ENCODE measurements around the gene DNAJA4.
A peak's percentile ranks its signal among the peaks of the same experiment; 100 is the strongest.

Gene DNAJA4

GRCh38 chr15:78314181-78314581 is 49.8 kb downstream of the DNAJA4 start:
- DNase-seq (ENCODE audit: low spot score) = no peak
- no peak for TF ChIP-seq CTCF (IDR thresholded peaks at IDR 0.05; ENCODE audit: extremely low read depth, missing control alignments)

- peak; percentile 25 for TF ChIP-seq CTCF (IDR thresholded peaks at IDR 0.05; ENCODE audit: extremely low read depth, missing control alignments)
- DNase-seq (ENCODE audit: low spot score) = no peak
Observed at GRCh38 chr15:78315686-78316282, 51.4 kb downstream of the DNAJA4 start.

GRCh38 chr15:78316283-78317083 is 52.1 kb downstream of the DNAJA4 start:
- TF ChIP-seq CTCF (IDR thresholded peaks at IDR 0.05; ENCODE audit: extremely low read depth, missing control alignments) = no peak
- no peak for DNase-seq (ENCODE audit: low spot score)

- no peak for DNase-seq (ENCODE audit: low spot score)
- TF ChIP-seq CTCF (IDR thresholded peaks at IDR 0.05; ENCODE audit: extremely low read depth, missing control alignments) = no peak
Observed at GRCh38 chr15:78317145-78317836, 52.9 kb downstream of the DNAJA4 start.

- no peak for TF ChIP-seq CTCF (IDR thresholded peaks at IDR 0.05; ENCODE audit: extremely low read depth, missing control alignments)
- no peak for DNase-seq (ENCODE audit: low spot score)
Observed at GRCh38 chr15:78319588-78319987, 55.2 kb downstream of the DNAJA4 start.

- TF ChIP-seq CTCF (IDR thresholded peaks at IDR 0.05; ENCODE audit: extremely low read depth, missing control alignments) = no peak
- DNase-seq (ENCODE audit: low spot score) = no peak
Observed at GRCh38 chr15:78320183-78320582, 55.8 kb downstream of the DNAJA4 start.

GRCh38 chr15:78321041-78321570 is 56.7 kb downstream of the DNAJA4 start:
- DNase-seq (ENCODE audit: low spot score) = no peak
- no peak for TF ChIP-seq CTCF (IDR thresholded peaks at IDR 0.05; ENCODE audit: extremely low read depth, missing control alignments)
